ENCODE results near the gene PLG.
"Not testable (repeated sequence)": the region's sequence is repeated elsewhere in the genome, so short reads cannot be mapped to it uniquely, and the experiment has no call there.

PLG gene

DNA sequence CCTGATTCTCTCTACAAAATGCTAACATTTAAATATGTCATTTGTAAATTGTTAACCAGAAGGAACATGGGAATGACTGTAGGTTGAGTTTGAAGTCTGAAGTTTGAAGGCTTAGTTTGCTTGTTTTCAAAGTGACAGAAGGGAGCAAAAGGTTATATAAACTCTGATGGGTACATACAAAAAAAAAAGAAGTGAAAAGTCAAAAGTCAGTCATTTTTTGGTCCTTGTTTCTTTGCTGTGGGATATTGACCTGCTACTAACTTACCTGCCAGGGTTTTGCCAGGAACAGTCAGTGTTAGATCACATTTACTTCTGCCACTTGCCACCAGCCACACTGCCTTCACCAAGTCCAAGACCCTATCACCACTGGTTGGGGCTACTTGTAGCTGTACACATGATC, 6.9 kb downstream of the PLG start:
- DNase-seq = not testable (repeated sequence)

DNA sequence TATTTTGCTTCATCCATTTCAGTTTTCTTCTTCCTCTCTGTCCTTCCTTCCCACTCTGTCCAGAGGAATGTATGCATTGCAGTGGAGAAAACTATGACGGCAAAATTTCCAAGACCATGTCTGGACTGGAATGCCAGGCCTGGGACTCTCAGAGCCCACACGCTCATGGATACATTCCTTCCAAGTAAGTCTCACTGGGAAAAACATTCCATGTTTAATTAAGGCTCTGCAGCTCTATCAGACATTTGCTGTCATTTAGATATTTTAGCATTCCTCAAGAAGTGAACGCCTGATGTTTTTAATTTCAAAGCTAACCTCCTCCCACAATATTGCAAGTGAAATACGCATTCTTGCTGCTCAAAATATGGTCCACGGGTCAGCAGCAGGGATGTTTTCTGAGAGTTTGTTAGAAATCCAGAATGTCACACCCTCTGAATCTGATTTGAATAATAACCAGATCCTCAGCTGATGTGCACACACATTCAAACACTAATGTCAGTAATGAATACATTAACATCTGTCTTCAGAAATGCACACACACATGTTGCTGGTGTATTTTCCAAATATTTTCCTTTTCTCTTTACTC, 12.8 kb downstream of the PLG start:
- no peak for DNase-seq

DNA sequence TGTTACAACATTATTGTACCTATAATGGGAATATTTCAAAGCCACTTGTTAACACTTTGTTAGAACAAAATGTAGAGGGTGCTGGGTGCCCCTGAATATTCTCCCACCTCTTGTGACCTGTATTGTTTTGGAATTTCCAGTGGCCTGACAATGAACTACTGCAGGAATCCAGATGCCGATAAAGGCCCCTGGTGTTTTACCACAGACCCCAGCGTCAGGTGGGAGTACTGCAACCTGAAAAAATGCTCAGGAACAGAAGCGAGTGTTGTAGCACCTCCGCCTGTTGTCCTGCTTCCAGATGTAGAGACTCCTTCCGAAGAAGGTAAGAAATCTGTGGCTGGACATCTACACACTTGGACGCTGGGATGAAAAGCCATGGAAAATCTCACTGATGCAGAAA, 28.9 kb downstream of the PLG start:
- peak; percentile 75 for DNase-seq

DNA sequence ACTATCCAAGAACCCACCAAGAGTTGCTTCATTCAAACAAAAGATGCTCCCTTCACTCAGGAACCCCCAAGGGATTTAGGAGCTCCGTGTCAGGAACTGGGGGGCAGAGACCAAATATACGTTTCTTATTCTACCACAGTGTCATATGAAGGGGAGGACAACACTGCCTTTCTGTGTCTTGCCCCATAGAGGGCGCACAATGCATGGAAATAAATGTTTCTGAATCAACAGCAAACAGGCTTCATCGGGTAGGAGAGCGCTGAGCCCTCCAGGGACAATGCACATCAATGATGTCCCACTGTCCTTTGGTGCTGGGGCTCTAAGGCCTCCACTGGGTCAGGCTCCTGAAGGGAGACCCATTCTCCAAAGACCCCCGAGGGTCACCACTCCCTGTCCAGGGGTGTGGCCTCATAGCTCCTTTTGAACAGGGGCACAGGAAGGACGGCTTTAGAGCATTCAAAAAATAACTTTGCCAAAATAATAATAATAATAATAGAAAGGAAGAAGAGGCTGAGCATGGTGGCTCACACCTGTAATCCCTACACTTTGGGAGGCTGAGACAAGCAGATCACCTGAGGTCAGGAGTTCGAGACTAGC, 31.1 kb downstream of the PLG start:
- DNase-seq = peak; percentile 70

DNA sequence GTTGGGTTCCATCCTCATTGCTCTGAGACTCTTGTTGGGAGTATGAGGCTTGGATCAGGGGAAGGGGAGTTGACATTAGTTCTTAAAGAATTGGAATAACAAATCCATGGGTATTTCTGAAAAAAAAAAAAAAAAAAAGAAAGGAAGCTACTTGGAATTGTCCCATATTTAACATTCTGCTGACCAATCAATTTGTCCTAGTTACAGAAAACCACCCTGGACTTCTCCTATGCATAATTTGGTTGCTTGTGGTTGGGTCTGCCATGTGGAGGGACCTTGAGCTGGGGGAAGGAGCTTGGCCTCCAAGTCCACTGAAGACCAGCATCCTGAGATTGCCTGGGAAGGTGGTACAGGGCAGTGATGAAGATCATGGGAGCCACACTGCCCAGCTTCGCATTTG, 32.6 kb downstream of the PLG start:
- DNase-seq = no peak

DNA sequence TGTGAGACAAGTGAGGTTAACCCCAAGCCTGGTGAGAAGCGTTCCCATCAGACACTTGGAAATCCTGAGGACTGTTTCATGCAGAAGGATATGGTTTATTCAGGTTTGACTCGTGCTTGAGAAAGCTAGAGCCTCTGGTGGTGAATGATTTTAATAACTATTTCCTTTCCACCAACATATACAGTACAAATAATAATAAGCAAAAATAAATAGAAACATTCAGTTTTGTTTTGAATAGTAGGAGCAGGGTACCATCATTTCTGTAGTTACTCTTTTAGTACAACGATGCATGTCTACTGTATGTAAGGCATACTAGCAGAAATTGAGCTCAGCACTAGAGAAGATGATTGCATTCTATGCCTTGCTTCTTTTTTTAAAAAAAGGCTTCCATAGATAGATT, 33.5 kb downstream of the PLG start:
- no peak for DNase-seq

DNA sequence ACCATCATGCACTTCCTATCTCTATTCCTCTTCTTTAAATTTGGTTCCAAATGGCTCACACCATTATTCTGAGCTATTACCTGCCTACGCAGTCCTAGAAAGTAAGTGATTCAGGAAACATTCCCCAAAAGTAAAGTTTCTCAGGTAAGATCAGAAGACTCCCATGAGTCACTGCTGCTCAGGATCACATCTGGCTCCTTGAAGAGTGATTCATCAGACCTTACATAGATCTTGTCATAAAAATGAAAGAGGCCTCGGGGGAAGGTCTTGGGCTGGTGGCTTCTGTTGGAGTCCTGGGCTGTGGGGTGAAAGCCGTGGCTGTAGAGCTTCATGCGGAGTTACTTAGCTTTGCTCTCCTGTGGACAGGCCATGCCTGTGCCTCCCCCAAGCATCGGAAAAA, 35.9 kb downstream of the PLG start:
- no peak for DNase-seq

DNA sequence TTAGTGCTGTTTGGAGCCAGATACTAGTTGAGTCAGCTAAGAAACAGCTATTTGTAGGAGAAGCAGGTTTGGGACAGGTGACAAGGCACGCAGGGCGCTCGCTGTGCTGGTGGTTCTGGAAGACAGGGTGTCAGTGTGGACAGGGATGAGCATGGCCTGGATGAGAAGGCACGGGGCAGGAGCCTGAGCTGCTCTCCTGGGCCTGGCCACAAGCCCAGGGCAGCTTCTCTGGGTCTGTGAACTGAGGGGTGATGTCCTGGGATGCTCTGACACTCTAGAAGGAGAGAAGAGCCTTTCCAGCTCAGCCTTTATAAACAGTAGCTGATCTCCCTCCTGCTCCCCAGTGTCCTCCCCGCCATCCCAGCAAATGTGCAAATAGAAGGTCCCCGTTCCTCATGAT, 37.9 kb downstream of the PLG start:
- DNase-seq = no peak

DNA sequence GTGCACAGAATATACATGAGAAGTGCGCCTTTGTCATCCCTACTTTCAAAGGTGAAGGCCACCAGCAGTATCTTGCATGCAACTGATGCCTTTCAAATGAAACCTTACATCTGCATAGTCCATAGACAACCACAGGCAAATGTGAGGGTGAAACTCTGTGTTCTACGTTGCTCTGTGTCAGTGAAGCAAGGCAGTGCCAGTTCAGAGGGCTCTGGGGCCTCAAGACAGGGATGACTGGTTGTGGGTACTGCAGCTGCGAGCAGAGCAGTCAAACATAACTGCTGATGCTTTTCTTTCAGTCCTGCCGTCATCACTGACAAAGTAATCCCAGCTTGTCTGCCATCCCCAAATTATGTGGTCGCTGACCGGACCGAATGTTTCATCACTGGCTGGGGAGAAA, 39.0 kb downstream of the PLG start:
- DNase-seq = not testable (repeated sequence)

DNA sequence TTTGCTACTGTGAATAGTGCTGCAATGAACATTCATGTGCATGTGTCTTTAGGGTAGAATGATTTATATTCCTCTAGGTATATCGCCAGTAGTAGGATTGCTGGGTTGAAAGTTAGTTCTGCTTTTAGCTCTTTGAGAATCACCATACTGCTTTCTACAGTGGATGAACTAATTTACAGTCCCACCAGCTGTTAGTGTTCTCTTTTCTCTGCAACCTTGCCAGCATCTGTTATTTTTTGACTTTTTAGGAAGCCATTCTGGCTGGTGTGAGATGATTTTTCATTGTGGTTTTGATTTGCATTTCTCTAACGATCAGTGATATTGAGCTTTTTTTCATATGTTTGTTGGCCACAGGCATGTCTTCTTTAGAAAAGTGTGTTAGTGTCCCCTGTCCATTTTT, 40.0 kb downstream of the PLG start:
- no peak for DNase-seq

DNA sequence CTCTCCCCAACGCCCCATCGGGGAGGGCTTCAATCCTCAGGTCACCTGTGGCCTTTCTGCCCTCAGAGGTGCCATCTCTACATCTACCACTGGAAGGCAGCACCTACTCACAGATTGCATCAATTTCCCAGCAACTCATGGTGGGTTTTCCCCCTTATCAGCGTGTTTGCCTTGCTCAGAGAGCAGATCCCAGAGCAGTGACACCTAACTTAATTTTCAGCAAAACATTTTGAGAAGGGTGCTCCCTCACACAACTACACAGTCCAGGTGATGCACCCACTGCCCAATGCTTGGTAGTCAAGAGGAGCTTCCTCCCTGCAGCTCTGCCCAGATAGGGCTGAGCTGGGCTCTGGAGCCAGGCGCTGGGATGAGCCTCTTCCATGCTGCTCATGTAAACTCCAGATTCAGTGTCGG, 48.2 kb downstream of the PLG start:
- DNase-seq = peak; percentile 73

DNA sequence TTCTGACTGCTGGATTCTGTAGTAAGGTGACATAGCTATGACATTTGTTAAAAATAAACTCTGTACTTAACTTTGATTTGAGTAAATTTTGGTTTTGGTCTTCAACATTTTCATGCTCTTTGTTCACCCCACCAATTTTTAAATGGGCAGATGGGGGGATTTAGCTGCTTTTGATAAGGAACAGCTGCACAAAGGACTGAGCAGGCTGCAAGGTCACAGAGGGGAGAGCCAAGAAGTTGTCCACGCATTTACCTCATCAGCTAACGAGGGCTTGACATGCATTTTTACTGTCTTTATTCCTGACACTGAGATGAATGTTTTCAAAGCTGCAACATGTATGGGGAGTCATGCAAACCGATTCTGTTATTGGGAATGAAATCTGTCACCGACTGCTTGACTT, 51.2 kb downstream of the PLG start:
- DNase-seq = not testable (repeated sequence)

DNA sequence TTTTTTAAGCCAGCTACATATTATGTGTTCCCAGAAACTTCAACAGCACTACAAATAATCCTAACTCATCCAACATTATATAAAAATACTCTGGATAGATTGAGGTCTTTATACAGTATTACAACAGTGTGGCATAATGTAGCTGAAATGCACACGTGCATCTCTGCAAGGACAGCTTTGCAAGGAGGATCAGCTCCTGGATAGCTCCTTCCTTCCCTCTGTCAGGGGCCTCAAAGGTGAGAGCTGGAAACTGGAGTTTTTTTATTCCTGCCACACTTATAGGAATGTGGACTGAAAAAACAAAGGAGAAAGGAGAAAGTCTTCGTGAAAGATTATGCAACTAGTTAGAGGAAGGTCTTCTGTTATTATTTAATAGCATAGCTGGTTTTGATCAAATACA, 53.1 kb downstream of the PLG start:
- no peak for DNase-seq

DNA sequence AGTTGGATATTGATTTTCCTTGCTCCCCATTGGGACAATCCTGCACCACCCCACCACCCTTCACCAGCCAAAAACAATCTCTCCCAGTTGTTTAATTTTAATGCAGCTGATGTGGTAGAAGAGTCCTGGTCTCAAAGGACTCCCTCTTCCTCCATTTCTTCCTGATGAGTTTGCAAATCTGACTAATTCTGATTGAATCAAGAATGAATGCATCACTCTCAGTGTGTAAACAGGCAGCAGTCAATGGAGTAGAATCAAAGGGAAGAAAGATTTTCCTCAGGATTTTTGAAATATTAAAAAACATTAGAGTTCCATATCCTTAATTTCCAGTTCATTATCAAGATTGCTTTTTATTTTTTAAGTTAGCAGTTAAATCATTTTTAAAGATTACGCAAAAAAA, 54.0 kb downstream of the PLG start:
- no peak for DNase-seq

DNA sequence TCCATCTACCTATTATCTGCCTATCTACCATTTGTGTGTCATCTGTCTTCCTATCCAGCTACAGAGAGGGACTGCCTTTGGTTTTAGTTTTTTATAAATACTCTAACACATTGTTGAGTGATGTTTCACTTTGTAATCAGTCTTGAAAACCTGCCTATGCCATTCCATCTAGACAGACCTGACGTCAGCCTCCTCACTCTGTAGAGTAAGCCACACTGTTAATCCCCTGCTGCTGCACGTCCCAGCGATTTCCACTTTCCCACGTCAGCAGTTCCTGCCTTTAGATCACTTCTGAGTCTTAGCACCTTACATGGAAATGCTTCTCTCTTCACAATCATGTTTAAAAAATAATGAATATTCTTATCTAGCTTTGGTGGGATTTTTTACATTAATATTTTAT, 54.8 kb downstream of the PLG start:
- no peak for DNase-seq

DNA sequence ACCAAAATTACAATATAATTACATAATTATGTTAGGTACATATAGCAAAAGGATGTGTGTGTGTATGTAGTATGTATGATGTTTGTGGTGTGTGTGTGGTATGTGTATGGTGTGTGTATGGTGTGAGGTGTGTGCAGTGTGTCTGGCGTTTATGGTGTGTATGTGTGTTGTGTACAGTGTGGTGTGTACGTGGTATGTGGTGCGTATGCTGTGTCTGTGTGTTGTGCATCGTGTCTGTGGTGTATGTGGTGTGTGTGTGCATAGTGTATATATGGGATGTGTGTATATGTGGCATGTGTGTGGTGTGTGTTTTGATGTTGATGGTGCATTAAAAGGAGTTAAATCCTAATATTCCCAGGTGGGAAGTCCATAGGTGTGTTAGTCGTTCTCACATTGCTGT, 62.8 kb downstream of the PLG start:
- no peak for DNase-seq

DNA sequence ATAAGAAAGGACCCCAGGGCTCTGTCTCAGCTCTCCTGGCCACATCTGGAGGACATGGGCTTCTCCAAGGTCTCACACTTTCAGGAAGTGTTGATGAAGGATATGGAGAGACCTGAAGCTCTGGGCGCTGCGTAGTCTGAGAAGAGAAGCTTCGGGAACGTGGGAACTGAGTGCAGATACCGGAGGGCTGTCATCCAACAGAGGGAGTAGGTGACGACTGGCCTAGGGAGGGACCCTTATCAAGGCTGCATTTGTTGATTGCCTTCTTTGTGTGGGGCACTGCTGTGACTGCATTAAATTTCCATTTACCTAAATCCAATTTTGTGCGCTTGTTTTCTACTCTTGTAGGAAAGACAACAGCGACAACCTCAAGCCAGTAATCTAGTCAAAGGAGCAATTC, 63.4 kb downstream of the PLG start:
- no peak for DNase-seq

DNA sequence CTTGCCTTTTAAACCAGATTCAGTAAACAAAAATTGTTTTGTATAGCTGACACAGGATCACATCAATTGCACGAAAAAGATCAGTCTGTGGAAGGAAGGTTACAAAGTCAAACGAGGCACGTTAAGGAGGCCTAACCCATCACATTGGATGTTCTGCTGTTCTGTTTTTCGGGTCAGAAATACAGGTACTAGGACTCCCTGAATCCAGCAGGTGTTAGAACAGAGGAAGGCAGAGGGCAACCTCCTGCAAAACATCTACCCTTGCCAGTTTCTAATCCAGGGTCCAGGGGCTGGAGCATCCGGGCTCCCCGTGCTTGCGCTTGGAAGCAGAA, 64.6 kb downstream of the PLG start:
- DNase-seq = no peak

DNA sequence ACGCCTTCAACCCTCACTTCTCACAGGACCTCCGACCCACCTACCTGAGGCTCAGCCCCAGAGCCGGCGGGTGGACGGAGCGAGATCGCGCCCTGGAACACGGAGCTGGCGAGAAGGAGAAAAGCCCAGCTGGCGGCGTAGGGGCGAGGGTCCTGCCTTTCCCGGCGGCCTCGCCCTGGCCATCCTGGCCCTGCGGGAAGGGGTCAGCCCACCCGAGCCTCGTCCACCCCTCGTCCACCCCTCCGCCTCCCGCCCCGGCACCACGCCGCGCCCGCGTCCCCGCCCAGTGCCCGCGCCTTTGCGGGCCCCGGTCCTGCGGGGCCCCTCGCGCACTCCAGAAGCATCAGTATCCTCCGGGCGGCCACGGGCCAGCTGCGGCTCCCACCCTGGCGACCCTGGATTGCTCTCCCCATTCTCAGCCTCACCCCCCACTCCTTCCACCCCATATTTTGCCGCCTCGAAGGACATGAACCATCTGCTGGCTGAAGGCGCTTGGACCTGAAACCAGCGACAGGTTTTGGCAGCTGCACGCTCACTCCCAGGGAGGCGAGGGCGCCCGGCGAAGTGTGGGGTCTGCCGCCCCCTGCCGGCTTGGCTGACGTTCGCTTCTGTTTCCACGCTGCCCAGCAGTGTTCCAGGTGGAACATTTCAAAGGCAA, 65.1 kb downstream of the PLG start:
- peak; percentile 90 for DNase-seq

DNA sequence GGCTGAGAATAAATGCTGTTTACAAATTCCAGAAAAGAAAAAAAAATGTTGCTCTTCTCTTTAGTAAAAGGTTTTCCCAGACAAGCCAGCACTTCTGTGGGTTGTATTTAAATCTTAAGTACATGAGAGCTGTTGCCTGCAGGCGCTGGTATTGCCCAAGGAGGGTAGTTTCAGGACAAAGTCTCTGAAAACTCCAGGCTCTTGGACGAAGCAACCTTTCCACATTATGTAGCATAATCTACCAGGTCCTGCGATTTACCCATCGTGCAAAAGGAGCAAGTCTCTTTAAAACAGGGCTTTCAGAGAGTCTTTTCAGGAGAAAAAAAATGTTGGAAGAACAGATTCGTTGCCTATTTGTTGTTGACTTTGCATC, 65.6 kb downstream of the PLG start:
- no peak for DNase-seq

DNA sequence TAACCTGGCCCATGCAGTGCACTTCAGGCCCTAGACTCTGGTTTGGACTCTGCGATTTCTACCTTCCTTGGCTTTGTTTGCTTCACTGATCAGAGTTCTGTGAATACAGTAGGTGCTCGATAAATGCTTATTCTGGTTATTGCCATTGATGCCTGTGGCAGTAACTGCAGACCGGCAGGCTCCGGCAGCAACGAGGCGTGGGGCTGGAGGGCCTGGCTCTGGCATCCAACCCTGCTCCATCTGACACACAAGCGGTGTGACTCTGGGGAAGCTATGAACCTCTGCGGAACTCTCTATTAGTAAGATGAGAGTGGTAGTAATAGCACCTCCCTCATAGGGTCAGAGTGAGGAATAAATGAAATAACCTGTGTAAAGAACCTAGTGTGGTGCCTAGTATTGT, 66.1 kb downstream of the PLG start:
- no peak for DNase-seq

DNA sequence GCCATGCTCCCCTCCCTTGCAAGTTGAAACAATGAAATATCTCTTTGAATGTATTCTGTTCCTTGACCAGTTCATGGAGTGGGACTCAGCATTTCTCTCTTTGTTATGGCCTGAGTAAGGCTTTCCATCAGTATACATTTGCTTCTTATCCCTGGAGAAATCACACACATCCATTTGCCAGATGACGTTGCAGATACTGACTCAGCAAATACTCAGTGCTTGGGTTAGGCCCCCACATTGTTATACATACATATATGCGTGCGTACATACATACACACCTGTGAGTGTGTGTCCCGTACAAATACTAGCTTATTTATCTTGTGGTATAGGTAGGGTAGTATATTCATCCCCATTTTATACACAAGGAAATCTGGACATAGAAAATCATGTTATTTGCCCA, 72.4 kb downstream of the PLG start:
- DNase-seq = no peak

DNA sequence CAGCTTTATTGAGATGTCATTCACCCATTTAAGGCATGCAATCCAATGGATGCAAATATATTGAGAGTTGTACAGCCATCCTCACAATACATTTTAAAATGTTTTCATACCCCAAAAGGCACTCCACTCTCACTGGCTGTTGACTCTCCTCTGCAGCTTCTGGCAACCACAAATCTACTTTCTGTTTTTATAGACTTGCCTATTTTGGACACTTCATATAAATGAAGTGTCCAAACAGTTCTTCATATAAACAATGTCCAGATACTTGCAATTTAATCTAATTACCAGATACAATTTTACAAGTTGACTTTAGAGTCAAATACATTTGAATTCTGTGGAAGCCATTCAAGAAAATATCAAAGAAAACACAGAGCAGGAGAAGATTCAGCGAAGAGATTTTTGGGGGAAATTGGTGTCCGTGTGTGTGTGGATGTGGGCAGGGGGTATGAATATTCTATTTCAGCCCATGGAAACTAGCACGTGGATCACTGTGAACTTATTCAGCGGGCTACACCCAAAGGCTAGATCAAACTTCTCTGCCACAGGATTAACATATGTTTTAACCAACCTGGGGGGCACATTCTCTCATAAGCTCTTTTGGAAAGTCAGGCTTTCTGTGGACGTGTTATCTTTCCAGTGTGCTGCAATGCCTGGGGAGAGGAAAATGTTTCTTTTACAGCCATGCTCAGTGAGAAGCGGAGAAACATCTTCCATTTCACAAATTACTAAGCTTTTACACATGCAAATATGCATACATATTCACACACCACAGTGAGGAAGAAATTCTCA, 73.9 kb downstream of the PLG start:
- no peak for DNase-seq

DNA sequence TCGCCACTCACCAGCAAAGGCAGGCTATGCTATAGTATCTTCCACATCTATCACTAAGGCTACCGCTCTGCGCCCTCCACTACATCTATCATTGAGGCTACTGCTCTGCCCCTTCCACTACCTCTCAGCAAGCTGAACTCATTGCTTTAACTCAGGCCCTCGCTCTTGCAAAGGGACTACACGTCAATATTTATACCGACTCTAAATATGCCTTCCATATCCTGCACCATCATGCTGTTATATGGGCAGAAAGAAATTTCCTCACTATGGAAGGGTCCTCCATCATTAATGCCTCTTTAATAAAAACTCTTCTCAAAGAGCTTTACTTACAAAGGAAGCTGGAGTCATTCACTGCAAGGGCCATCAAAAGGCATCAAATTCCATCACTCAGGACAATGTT, 77.1 kb downstream of the PLG start:
- not testable (repeated sequence) for DNase-seq

All from islet precursor cell (in vitro differentiated cells).